ENCODE measurements around the gene GAS2.

Gene GAS2

DNA sequence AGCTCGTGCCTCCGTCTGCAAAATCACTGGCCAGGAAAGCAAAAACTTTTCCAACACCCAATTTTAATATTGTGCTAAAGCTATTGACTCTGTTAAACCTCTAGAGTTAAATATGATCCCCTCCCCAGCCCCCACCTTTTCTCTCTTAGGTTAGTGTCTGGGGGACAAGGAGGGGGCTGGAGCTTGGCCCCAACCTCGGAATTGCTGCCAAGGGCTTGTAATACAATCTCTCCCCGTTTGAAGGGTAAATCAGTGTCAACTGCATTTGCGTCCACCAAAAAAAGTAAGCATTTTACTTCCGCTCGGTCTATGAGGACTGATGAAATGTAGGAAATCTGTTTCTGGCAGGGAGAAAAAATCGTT is at the start of gene GAS2:
TSS of gene GAS2 (plus strand) at position 287 of the 363 bp plus-strand sequence. CDS start 8,259 bp downstream, outside the sequence.
- TF ChIP-seq CTCF (conservative IDR thresholded peaks at IDR 0.05; ENCODE audit: low read depth, low read length) = no peak
- peak within 1 kb of the TSS; percentile 62 for H3K4me3 ChIP-seq (ENCODE audit: low read length)
- no peak for DNase-seq (ENCODE audit: low read depth)

DNA sequence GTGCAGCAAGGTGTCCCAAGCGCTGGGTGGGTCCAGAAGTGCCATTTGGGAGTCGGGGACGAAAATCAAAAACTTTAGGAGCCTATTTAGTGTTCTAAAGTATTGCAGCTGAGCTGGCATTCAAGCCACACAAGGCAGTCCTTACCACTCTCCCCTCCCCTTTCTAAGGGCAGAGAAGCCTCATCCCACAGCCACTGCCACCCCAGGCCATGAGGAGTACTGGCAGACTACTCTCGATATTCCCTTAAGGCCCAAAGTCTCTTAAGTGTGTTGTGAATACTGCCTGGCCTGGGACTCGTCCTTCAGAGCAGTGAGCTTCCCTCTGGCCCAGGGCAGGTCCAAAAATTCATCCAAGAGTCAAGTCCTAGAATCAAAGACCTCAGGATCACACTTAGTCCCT is 48.5 kb upstream of the GAS2 start:
- H3K4me3 ChIP-seq (ENCODE audit: low read length) = no peak overlapping the region
- TF ChIP-seq CTCF (conservative IDR thresholded peaks at IDR 0.05; ENCODE audit: low read depth, low read length) = no peak
- DNase-seq (ENCODE audit: low read depth) = no peak

DNA sequence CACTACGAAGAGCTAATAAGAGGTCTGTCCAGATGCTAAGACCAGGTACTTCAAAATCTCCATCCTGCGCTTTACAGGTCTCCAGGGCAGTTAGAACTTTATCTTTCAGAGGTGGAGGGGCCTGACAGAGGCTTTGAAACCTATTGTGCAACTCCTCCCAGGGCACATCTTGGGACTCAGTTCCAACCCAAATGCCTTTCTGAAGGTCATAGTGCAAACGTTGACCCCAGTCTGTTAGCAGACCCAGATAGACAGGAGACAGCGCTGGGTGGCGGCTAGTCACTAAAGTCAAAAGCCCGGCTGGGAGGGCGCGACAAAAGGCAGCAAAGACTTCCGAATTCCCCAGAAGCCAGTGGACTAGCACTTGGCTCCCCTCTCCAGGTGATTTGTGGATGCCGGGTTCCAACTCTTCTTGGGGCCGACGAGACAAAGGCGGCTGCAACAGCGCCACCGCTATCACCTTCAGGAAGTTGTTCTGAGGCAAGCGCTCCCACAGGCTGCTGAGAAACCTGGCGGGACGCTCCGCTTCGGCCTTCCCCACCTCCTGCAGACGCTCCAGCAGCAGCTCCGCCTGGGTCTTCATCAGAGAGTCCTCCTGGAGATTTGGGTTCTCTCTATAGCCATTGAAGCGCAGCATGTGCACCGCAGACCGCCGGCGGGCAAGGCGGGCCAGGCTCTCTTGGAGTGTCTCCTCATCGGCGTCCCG is 41.5 kb upstream of the GAS2 start:
- peak; percentile 28 for DNase-seq (ENCODE audit: low read depth)
- peak overlapping the region; percentile 88 for H3K4me3 ChIP-seq (ENCODE audit: low read length)

DNA sequence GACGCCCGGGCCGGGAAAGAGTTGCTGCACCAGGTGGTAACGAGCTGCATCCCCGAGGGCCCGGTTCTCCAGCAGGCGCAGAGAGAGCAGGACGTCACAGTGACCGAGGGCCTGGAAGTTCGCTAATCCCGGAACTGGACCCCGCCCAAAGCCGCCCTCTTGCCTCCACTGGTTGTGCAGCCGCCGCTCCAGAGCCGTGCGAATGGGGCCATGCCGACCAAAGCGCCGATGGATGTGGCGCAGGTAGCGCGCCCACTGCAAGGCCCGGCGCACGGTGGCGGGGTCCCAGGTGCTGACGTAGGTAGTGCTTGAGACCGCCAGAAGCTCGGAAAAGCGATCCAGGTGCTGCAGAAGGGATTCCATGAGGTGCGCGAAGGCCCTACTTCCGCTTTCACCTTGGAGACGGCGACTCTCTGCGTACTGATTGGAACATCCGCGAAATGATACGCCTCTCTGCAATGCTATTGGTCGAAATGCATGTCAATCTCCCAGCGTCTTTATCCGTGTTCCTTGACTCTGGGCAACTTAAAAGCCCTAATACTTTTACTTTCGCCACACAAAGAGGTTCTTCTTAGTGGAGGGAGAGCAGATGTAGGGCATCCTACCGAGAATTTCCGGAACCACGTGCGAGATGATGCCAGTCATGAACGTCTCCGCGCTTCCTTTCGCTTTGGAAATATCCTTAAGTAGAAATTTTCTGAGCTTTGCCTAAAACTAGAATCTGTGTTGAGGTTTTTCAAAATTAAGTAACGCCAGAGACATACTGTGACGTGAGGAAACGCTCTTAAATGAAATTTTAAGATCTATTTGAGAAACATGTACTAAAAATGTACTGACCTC is 40.7 kb upstream of the GAS2 start, which contains the start of gene FANCF:
TSS of gene FANCF (minus strand) at position 376 of the 840 bp plus-strand sequence. CDS start at position 363, 13 bp downstream.
- peak within 1 kb of the TSS; percentile 88 for H3K4me3 ChIP-seq (ENCODE audit: low read length)
- TF ChIP-seq CTCF (conservative IDR thresholded peaks at IDR 0.05; ENCODE audit: low read depth, low read length) = no peak
- DNase-seq (ENCODE audit: low read depth) = peak; percentile 98

More for the DNA sequence above, 41.5 kb upstream of the GAS2 start:
- TF ChIP-seq CTCF (conservative IDR thresholded peaks at IDR 0.05; ENCODE audit: low read depth, low read length) = peak; percentile 56

DNA sequence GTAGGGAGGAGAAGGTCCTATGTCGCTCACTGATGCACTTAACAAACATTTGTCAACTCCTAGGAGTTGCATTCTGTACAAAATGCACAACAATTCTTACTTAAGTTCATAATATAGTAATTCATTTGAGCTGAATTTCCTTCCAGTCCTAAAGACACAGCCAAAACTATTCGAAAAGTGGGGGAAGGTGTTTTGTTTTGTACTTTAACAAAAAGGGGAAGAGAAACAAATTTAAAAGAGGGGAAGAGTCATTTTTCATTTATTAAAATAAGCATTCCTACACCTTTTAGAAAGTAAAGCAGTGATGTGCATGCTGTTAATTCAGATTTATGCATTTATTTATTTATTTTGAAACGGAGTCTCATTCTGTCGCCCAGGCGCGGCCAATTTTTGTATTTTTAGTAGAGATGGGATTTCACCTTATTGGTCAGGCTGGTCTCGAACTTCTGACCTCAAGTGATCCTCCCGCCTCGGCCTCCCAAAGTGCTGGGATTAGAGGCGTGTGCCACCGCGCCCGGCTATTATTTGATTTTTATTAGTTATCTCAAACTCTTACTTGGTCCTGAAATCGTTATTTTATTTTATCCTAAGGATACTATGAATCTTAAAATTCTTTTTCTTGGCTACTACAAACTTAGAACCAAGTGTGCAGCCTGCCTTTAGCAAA is 39.7 kb upstream of the GAS2 start:
- no peak overlapping the region for H3K4me3 ChIP-seq (ENCODE audit: low read length)
- no peak for DNase-seq (ENCODE audit: low read depth)
- no peak for TF ChIP-seq CTCF (conservative IDR thresholded peaks at IDR 0.05; ENCODE audit: low read depth, low read length)

DNA sequence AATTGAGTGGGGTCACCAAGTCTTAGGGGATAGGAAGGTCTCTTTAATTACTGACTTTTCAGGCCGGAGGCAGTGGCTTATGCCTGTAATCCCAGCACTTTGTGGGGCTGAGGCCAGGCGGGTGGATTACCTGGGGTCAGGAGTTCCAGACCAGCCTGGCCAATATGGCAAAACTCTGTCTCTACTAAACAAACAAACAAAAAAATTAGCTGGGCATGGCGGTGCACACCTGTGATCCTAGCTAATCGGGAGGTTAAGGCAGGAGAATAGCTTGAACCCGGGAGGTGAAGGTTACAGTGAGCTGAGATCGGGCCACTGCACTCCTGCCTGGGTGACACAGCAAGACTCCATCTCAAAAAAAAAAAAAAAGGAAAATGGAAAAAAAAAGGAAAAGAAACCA is 39.0 kb upstream of the GAS2 start:
- no peak for DNase-seq (ENCODE audit: low read depth)
- TF ChIP-seq CTCF (conservative IDR thresholded peaks at IDR 0.05; ENCODE audit: low read depth, low read length) = no peak
- H3K4me3 ChIP-seq (ENCODE audit: low read length) = no peak overlapping the region
